ENCODE results near the gene MPPED2.

Gene MPPED2

GRCh38 chr11:30533445-30533947 lies 52.7 kb downstream of the MPPED2 start:
- no peak for DNase-seq (ENCODE audit: low read depth in 2 of 2)

GRCh38 chr11:30527566-30527965 lies 58.6 kb downstream of the MPPED2 start:
- DNase-seq (ENCODE audit: low read depth in 2 of 2), result no peak

GRCh38 chr11:30526558-30526957 lies 59.6 kb downstream of the MPPED2 start:
- no peak for DNase-seq (ENCODE audit: low read depth in 2 of 2)

GRCh38 chr11:30522536-30523243 lies 63.5 kb downstream of the MPPED2 start:
- DNase-seq (ENCODE audit: low read depth in 2 of 2), result no peak

DNA sequence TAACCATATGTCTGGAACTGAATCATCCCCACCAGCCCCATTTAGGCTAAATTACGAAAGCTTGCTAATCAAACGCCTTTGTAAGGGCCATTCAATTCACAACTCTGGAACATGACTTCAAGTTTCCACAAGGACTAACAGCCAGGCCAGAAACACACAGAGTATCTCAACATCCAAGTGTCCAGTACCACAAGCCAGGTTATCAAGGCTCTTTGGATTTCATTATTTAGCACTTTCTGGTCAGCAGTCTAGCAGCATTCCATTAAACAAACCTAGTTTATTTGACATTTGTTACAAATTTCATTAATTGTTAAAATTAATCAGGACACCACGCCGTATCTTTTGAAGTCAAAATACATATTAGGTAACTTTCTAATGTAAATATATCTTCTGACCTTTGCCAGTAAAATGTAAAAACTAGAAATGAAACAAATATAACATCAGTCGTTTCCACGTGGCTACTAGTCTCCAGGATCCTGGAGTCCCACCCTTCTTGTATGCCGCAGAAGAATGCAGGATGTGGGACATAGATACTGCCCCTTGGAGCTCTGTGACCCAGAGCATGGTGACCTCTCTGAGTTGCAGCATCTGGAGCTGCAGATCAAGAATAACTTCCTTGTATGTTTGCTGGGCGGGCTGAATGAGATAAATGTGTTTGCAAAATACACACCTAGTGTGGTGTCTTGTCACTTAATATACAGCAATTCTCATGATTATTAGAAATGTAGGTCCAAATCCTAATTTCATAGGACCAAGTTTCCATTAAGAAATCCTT lies 64.7 kb downstream of the MPPED2 start:
- no peak for DNase-seq (ENCODE audit: low read depth in 2 of 2)

DNA sequence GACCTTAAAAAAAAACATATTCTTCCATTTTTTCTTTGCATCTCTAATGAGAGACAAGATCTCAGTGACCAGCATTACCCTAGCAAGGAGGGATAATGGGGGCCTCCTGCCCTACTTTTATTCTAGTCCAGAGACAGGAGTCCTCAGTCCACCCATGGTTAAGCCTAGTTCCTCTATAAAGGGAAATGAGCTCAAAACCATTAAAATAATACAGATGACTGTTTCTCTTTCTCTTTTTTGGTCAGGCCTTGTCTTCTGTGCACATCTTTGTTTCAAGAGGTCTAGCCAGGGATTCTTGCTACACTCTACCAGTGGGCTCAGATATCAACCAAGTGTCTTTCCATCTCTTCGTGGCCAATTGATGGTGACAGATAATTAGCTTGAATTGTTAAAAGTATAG lies 73.1 kb downstream of the MPPED2 start:
- no peak for DNase-seq (ENCODE audit: low read depth in 2 of 2)

DNA sequence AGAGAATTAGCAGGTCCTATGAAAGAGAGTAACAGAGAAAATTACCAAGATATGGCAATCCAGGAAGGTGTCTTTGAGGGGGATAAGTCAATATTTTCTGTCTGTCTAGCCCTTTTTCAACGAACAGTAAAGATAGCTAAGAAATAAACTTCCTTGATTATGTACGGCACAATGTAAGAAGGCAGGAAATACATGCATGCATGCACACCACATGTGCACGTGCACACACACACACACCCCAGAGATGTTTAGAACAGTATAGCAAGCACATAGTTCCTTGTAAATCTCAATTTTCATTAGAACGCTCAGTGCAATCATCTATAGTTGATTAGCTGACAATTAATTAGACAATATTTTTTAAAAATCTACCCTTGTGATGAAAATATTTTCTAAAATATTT lies 74.7 kb downstream of the MPPED2 start:
- no peak for DNase-seq (ENCODE audit: low read depth in 2 of 2)

DNA sequence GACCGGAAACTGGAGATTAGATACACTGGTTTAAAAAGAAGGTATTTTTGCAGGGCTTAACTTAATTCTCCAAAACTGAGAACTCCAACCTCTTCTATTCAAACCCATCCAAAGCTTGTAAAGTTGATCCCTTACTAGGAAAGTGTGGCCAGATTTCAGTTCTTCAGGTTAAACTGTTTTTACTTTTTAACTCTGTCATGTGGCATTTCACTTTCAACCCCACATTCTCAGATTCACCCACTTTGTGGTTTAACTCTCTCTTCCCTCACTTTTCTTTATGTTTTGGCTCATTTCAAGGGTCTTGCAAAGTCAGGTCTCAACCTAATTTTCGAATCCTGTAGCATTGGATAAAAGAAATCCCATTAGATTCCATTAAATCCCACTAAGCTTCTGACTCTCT lies 75.4 kb downstream of the MPPED2 start:
- DNase-seq (ENCODE audit: low read depth in 2 of 2), result no peak

GRCh38 chr11:30509364-30509763 lies 76.8 kb downstream of the MPPED2 start:
- no peak for DNase-seq (ENCODE audit: low read depth in 2 of 2)

- DNase-seq (ENCODE audit: low read depth in 2 of 2), result no peak
Observed at GRCh38 chr11:30508594-30508993, 77.6 kb downstream of the MPPED2 start.

- DNase-seq (ENCODE audit: low read depth in 2 of 2), result no peak
Observed at GRCh38 chr11:30505603-30506002, 80.5 kb downstream of the MPPED2 start.

DNA sequence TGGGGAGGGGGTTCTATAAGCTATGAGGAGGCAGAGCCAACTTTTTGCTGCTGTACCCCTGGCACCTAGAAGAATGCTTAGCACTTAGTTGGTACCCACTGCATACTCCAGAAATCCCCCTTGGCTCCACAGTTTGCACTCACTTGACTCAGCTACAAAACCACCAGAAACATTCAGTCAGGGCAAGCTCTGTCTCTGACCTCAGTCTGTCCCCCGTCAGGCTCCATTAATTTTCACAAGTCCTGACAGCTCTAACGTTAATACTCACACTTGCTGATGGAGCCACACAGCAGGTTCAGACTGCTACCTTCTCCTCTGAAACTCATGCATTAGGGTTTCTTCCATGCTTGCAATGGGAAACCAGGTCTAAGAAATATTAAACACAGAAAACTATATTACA lies 81.7 kb downstream of the MPPED2 start:
- DNase-seq (ENCODE audit: low read depth in 2 of 2), result no peak

DNA sequence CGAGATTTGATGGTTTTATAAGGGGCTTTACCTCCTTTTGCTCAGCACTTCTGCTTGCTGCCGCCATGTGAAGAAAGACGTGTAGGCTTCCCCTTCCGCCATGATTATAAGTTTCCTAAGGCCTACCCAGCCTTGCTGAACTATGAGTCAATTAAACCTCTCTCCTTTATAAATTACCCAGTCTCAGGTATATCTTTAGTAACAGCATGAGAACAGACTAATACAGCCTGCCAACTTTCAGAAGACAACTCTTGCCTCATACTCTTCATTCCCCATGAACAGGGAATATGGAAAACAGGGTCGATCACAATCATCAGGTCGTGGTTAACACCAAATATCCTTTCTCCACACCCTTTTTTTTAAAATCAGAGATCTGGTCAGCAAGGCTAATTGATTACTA lies 83.0 kb downstream of the MPPED2 start:
- no peak for DNase-seq (ENCODE audit: low read depth in 2 of 2)

DNA sequence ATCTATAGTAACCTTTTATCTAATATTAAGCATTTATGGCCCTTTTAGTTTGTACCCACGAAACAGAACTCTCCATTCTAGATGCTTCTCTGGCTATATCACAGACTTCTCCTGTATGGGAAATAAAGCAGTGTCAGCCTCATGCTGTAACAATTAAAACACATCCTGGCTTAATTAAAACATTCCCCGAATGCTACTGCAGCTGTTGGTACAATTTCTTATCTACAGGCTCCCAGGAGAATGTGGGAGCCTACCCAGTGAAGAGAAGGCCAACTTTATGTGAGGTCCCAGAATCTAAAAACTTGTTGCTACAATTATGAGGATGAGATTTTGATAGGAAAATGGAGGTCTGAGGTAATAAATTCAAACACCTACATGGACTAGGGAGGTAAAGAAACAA lies 83.8 kb downstream of the MPPED2 start:
- DNase-seq (ENCODE audit: low read depth in 2 of 2), result no peak

- DNase-seq (ENCODE audit: low read depth in 2 of 2), result no peak
Observed at GRCh38 chr11:30501744-30502143, 84.4 kb downstream of the MPPED2 start.

- DNase-seq (ENCODE audit: low read depth in 2 of 2), result no peak
Observed at GRCh38 chr11:30499940-30500339, 86.2 kb downstream of the MPPED2 start.

GRCh38 chr11:30497600-30497999 lies 88.6 kb downstream of the MPPED2 start:
- DNase-seq (ENCODE audit: low read depth in 2 of 2), result no peak

GRCh38 chr11:30496935-30497334 lies 89.2 kb downstream of the MPPED2 start:
- no peak for DNase-seq (ENCODE audit: low read depth in 2 of 2)

DNA sequence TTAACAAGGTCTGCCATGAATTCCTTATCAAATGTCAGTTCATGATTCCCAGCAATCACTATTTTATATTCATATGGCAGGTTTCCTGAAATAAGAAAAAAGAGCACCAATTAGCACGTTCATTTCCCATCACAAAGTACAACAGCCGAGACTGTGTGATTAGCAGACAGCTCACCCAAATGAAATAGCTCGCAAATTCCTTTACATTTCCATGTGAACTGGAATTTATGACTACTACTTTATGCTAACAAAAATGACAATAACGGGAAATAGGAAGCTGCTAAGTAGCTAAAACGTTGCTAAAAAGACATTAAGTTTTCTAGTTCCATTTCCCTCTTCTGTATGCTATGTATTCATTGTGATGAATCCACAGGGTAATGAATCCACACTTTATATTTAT lies 90.7 kb downstream of the MPPED2 start:
- no peak for DNase-seq (ENCODE audit: low read depth in 2 of 2)

- no peak for DNase-seq (ENCODE audit: low read depth in 2 of 2)
Observed at GRCh38 chr11:30489511-30489910, 96.6 kb downstream of the MPPED2 start.

DNA sequence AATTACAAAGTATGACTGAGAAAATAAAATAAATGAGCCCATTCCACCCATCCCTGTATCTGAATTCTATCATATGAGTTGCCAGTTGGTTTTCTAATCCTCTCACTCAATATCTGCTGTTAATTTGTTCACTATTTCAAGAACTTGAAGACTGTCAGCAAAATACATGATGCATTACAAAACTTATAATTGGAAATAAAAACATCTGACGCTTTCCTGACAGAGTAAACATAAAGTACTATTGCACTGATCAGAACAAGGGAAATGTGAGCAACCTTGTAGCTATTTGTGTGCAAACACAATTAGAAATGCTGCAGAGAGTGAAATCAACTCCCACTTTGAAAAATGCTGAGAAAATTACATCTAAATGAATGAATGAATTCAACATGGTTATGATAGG lies 97.1 kb downstream of the MPPED2 start:
- no peak for DNase-seq (ENCODE audit: low read depth in 2 of 2)

- DNase-seq (ENCODE audit: low read depth in 2 of 2), result no peak
Observed at GRCh38 chr11:30488304-30488998, 97.7 kb downstream of the MPPED2 start.
